DND-41 (cell line): ENCODE measurements around the gene PHF1.

Source experiments
- CTCF ChIP-seq: IDR thresholded peaks from 2 replicates; pipeline ENCODE4 v1.5.1; 2012; ENCODE audit warnings: borderline replicate concordance, low read length, moderate library complexity, mild to moderate bottlenecking; ENCODE audit not compliant: poor library complexity, severe bottlenecking; ENCODE audit errors: extremely low read depth
- EZH2 ChIP-seq: IDR thresholded peaks from 3 replicates; pipeline ENCODE4 v1.6.1; 2012; ENCODE audit warnings: borderline replicate concordance, low read depth, mild to moderate bottlenecking, moderate library complexity, low read length, inconsistent platforms; ENCODE audit not compliant: severe bottlenecking

- TF ChIP-seq CTCF: no peak
- no peak for TF ChIP-seq EZH2
Measured at GRCh38 chr6:33372526-33373123, 38.2 kb upstream of the PHF1 start.
